OCI-LY7 (cell line): Measurements from ENCODE around the gene RPL29. TPM values are rescaled to one million over a fixed set of nuclear protein-coding genes. Genes with fewer than 3 reads are reported as not detected.
A peak's percentile ranks its signal among the peaks of the same experiment; 100 is the strongest.
"Not testable (repeated sequence)": the region's sequence is repeated elsewhere in the genome, so short reads cannot be mapped to it uniquely, and the experiment has no call there.

Source experiments
- BruUV-seq: library from RNA; stranded (reverse); fragments of 400-500 nt; replicated peaks from 2 replicates; lab custom pipeline; 2021; lab: Mats Ljungman, UMichigan
- CTCF ChIA-PET: fragments of 300-600 bp; sonication (Branson Sonifier 250); formaldehyde crosslinking; loops from one replicate; lab custom pipeline; 2022; ENCODE audit warnings: antibody characterized with exemption; ENCODE audit not compliant: unreplicated experiment; lab: Charles Lee
- POLR2A ChIA-PET: fragments of 300-600 bp; sonication (Branson Sonifier 250); formaldehyde crosslinking; loops from one replicate; lab custom pipeline; 2022; ENCODE audit warnings: antibody characterized with exemption; lab: Charles Lee
- DNase-seq: peaks from one replicate; pipeline ENCODE4 v3.0.0-alpha.2; 2015; ENCODE audit warnings: low spot score
- H2AFZ ChIP-seq: fragments of 200-600 bp; sonication (generic), shearing (Covaris generic); 2 replicates; pipeline ENCODE4 v1.6.1; 2014; ENCODE audit warnings: mild to moderate bottlenecking, antibody characterized with exemption, low read length, moderate library complexity
- H3K27ac ChIP-seq: fragments of 200-600 bp; sonication (generic); 2 replicates; pipeline ENCODE4 v1.5.1; 2014; ENCODE audit warnings: mixed run types, low read depth, mild to moderate bottlenecking, moderate library complexity, low read length, inconsistent platforms; ENCODE audit not compliant: poor library complexity, severe bottlenecking
- H3K36me3 ChIP-seq: fragments of 200-600 bp; sonication (generic); 2 replicates; pipeline ENCODE4 v1.6.1; 2014; ENCODE audit warnings: mild to moderate bottlenecking, antibody characterized with exemption, low read length, moderate library complexity, mixed read lengths; ENCODE audit not compliant: insufficient read depth
- H3K4me1 ChIP-seq: fragments of 200-600 bp; sonication (generic); 2 replicates; pipeline ENCODE4 v1.5.1; 2014; ENCODE audit warnings: mild to moderate bottlenecking, low read length; ENCODE audit not compliant: insufficient read depth, poor library complexity, severe bottlenecking
- H3K4me2 ChIP-seq: fragments of 200-600 bp; sonication (generic); 2 replicates; pipeline ENCODE4 v1.6.1; 2014; ENCODE audit warnings: mild to moderate bottlenecking, low read length
- H3K4me3 ChIP-seq: fragments of 200-600 bp; sonication (generic); 2 replicates; pipeline ENCODE4 v1.5.1; 2014; ENCODE audit warnings: mild to moderate bottlenecking, low read depth, low read length; ENCODE audit not compliant: poor library complexity, severe bottlenecking
- H3K79me2 ChIP-seq: fragments of 200-600 bp; sonication (generic); 2 replicates; pipeline ENCODE4 v1.6.1; 2016; ENCODE audit warnings: low read depth, mild to moderate bottlenecking, low read length, moderate library complexity, mixed read lengths; ENCODE audit not compliant: insufficient read depth
- H3K9me2 ChIP-seq: fragments of 200-600 bp; sonication (generic); 2 replicates; pipeline ENCODE4 v1.6.1; 2016; ENCODE audit warnings: mild to moderate bottlenecking, low read length, mixed read lengths; ENCODE audit not compliant: insufficient read depth
- H3K9me3 ChIP-seq: fragments of 200-600 bp; sonication (generic); 2 replicates; pipeline ENCODE4 v1.6.1; 2014; ENCODE audit warnings: mild to moderate bottlenecking, mixed run types, low read length, mixed read lengths
- H4K20me1 ChIP-seq: fragments of 200-600 bp; sonication (generic); 2 replicates; pipeline ENCODE4 v1.6.1; 2014; ENCODE audit warnings: mild to moderate bottlenecking, antibody characterized with exemption, low read length, moderate library complexity, mixed read lengths; ENCODE audit not compliant: insufficient read depth
- CTCF ChIP-seq: fragments of 200-600 bp; sonication (generic); conservative IDR thresholded peaks from 2 replicates; pipeline ENCODE4 v1.5.1; 2014; ENCODE audit warnings: mild to moderate bottlenecking, antibody characterized with exemption, low read length, moderate library complexity, mixed read lengths
- EZH2phosphoT487 ChIP-seq: fragments of 200-600 bp; sonication (generic); IDR thresholded peaks from 2 replicates; pipeline ENCODE4 v1.6.1; 2018; ENCODE audit warnings: low read depth, borderline replicate concordance, mild to moderate bottlenecking, mixed run types, antibody characterized with exemption, low read length, moderate library complexity, mixed read lengths
- intact Hi-C: fragments of 100-400 bp; cut with micrococcal nuclease; formaldehyde crosslinking; loops from one replicate; pipeline ENCODE4 v1.10.0; 2022; ENCODE audit not compliant: unreplicated experiment
- total RNA-seq, 2 experiments: library from RNA; depleted of rRNA in 1 of 2; stranded (reverse); fragments of >200 nt in 1 of 2; shearing (Covaris generic) in 1 of 2; gene quantifications; 2 replicates each; pipeline ENCODE4 v1.2.3, GENCODE V29; 2014 to 2022

Gene RPL29
- total RNA-seq, 2 experiments from 2014 or later, result 1,535 to 1,781 TPM

- Histone ChIP-seq H3K4me3 (no peak overlapping the region), H3K9me3 (no peaks in the 10 kb centered on the region), H3K4me1 (no peaks in the 10 kb centered on the region), H3K36me3 (no peaks in the 10 kb centered on the region), H2AFZ (no peak overlapping the region), H4K20me1 (no peaks in the 10 kb centered on the region), H3K79me2 (no peaks in the 10 kb centered on the region), H3K4me2 (no peak overlapping the region), H3K9me2 (no peaks in the 10 kb centered on the region), H3K27ac (no peak overlapping the region)
- BruUV-seq, result no TSS peak
- no peak for DNase-seq
- ChIA-PET CTCF (interaction anchor here (0.6 kb wide), 1 partner anchor 12 kb away, joined by 3 read pairs; no protein-coding TSS in a partner anchor), POLR2A (no interaction called here)
- intact Hi-C loops, result no loop called here
- no peak for TF ChIP-seq EZH2phosphoT487
- no peak for TF ChIP-seq CTCF
Observed at GRCh38 chr3:52043750-52044149, 48.1 kb upstream of the RPL29 start.

- H3K9me2 ChIP-seq, H3K4me1 ChIP-seq, H3K27ac ChIP-seq, H3K79me2 ChIP-seq, DNase-seq, H3K4me3 ChIP-seq, H3K36me3 ChIP-seq, H3K4me2 ChIP-seq, H2AFZ ChIP-seq, H4K20me1 ChIP-seq, H3K9me3 ChIP-seq, BruUV-seq, POLR2A ChIA-PET, CTCF ChIA-PET, intact Hi-C loops: not testable (repeated sequence)
Observed at GRCh38 chr3:52043039-52043438, 47.3 kb upstream of the RPL29 start.

GRCh38 chr3:52041118-52041731, 45.5 kb upstream of the RPL29 start:
- Histone ChIP-seq H2AFZ (no peak overlapping the region), H3K36me3 (no peaks in the 10 kb centered on the region), H3K79me2 (no peaks in the 10 kb centered on the region), H3K27ac (no peak overlapping the region), H3K4me1 (no peaks in the 10 kb centered on the region), H3K9me3 (no peaks in the 10 kb centered on the region), H3K4me3 (no peak overlapping the region), H3K4me2 (no peak overlapping the region), H4K20me1 (no peaks in the 10 kb centered on the region), H3K9me2 (no peaks in the 10 kb centered on the region)
- intact Hi-C loops, result no loop called here
- no TSS peak for BruUV-seq
- CTCF ChIA-PET, result interaction anchor here (1.0 kb wide), 1 partner anchor 108 kb away, joined by 3 read pairs; no protein-coding TSS in a partner anchor
- TF ChIP-seq CTCF (peak; percentile 43), EZH2phosphoT487 (no peak)
- DNase-seq, result no peak
- POLR2A ChIA-PET, result interaction anchor here (0.7 kb wide), 1 partner anchor 184 kb away, joined by 3 read pairs; the partner anchor contains the start of gene TLR9
